Gastroesophageal sphincter (tissue), 3 donors: ENCODE data around the gene CDK17.

Experiments used
- CTCF ChIP-seq, 4 experiments: fragments of 200-600 bp in 2 of 4; fragments of 450-650 bp in 2 of 4; sonication (generic) in 1 of 4; IDR thresholded peaks; one replicate each; pipeline ENCODE4 v1.5.1; 2017 to 2019; ENCODE audit warnings: antibody characterized with exemption in 4 of 4, mild to moderate bottlenecking in 2 of 4, moderate library complexity in 2 of 4
- POLR2A ChIP-seq, 2 donors: fragments of 450-650 bp; IDR thresholded peaks; one replicate each; pipeline ENCODE4 v1.6.1; 2017; ENCODE audit warnings: antibody characterized with exemption in 2 of 2, mild to moderate bottlenecking in 2 of 2, moderate library complexity in 1 of 2

GRCh38 chr12:96421014-96421413 lies 20.8 kb upstream of the CDK17 start:
- TF ChIP-seq CTCF (IDR thresholded peaks at IDR 0.05), result no peak
- no peak for TF ChIP-seq POLR2A (IDR thresholded peaks at IDR 0.05)
